Type B pancreatic cell (in vitro differentiated cells): ENCODE measurements around the gene ST6GALNAC3. TPM values are rescaled to one million over a fixed set of nuclear protein-coding genes. Genes with fewer than 3 reads are reported as not detected.
"Not testable (repeated sequence)": the region's sequence is repeated elsewhere in the genome, so short reads cannot be mapped to it uniquely, and the experiment has no call there.

Experiments used
- DNase-seq: peaks from one replicate; pipeline ENCODE4 v3.0.0; 2021; ENCODE audit warnings: mixed read lengths; ENCODE audit not compliant: unreplicated experiment; ENCODE audit errors: extremely low spot score
- H3K27ac Mint-ChIP-seq: 2 replicates; pipeline ENCODE4 v1.8.0; 2021; ENCODE audit warnings: mild to moderate bottlenecking, mixed read lengths
- H3K27me3 Mint-ChIP-seq: 2 replicates; pipeline ENCODE4 v1.8.0; 2021; ENCODE audit warnings: mixed read lengths
- H3K36me3 Mint-ChIP-seq: 2 replicates; pipeline ENCODE4 v1.8.0; 2021; ENCODE audit warnings: mixed read lengths
- H3K4me1 Mint-ChIP-seq: one replicate; pipeline ENCODE4 v1.8.0; 2021; ENCODE audit warnings: mixed read lengths; ENCODE audit not compliant: unreplicated experiment
- H3K4me3 Mint-ChIP-seq: 2 replicates; pipeline ENCODE4 v1.8.0; 2021; ENCODE audit warnings: mild to moderate bottlenecking, mixed read lengths
- H3K9me3 Mint-ChIP-seq: 2 replicates; pipeline ENCODE4 v1.8.0; 2021; ENCODE audit warnings: mixed read lengths
- CTCF ChIP-seq: fragments of 200-600 bp; sonication (generic); conservative IDR thresholded peaks from 2 replicates; pipeline ENCODE4 v1.5.0; 2021; ENCODE audit warnings: antibody characterized with exemption, mild to moderate bottlenecking
- total RNA-seq: library from RNA; stranded (reverse); gene quantifications from 2 replicates; pipeline ENCODE4 v1.2.1, GENCODE V29; 2021; ENCODE audit warnings: low replicate concordance

ST6GALNAC3 gene
- total RNA-seq, 1 donor from 2014 or later: 24.7 TPM

DNA sequence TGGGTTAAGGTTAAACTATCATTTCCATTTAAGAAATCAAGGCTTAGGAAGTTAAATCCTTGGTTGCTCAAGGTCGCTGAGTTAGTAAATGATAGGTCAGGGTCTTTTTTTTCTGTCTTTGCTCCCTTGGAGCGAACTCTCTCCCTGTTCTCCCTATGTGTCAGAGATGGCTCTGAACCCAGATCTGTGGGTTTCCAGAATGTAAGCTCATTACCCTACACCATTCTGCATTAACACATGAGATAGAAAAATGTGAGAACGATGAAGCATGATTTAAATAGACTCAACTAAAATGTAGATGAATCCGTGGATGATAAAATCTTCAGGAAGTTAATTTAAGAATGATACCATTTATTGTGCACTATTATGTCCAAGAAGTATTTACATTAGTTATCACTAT is 25.0 kb upstream of the ST6GALNAC3 start:
- no peak overlapping the region for H3K27ac Mint-ChIP-seq
- no peak for DNase-seq
- no peak overlapping the region for H3K4me3 Mint-ChIP-seq
- no peaks in the 10 kb centered on the region for H3K27me3 Mint-ChIP-seq
- TF ChIP-seq CTCF: no peak
- H3K9me3 Mint-ChIP-seq: no peaks in the 10 kb centered on the region
- no peaks in the 10 kb centered on the region for H3K36me3 Mint-ChIP-seq
- peaks cover 31% of the 10 kb centered on the region for H3K4me1 Mint-ChIP-seq

DNA sequence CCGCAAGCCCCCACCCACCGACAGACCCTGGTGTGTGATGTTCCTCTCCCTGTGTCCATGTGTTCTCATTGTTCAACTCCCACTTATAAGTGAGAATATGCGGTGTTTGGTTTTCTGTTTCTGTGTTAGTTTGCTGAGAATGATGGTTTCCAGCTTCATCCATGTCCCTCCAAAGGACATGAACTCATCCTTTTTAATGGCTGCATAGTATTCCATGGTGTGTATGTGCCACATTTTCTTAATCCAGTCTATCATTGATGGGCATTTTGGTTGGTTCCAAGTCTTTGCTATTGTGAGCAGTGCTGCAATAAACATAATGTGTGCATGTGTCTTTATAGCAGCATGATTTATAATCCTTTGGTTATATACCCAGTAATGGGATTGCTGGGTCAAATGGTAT is 24.5 kb upstream of the ST6GALNAC3 start:
- DNase-seq, H3K4me3 Mint-ChIP-seq, H3K27me3 Mint-ChIP-seq, H3K36me3 Mint-ChIP-seq, H3K9me3 Mint-ChIP-seq, H3K27ac Mint-ChIP-seq: not testable (repeated sequence)
- peaks cover 34% of the 10 kb centered on the region for H3K4me1 Mint-ChIP-seq

GRCh38 chr1:76053021-76053420 is 21.5 kb upstream of the ST6GALNAC3 start:
- Mint-ChIP-seq H3K27ac (no peak overlapping the region), H3K9me3 (peaks cover 4% of the 10 kb centered on the region), H3K36me3 (no peaks in the 10 kb centered on the region), H3K27me3 (no peaks in the 10 kb centered on the region), H3K4me3 (no peak overlapping the region), H3K4me1 (peaks cover 28% of the 10 kb centered on the region)
- no peak for DNase-seq
- no peak for TF ChIP-seq CTCF

DNA sequence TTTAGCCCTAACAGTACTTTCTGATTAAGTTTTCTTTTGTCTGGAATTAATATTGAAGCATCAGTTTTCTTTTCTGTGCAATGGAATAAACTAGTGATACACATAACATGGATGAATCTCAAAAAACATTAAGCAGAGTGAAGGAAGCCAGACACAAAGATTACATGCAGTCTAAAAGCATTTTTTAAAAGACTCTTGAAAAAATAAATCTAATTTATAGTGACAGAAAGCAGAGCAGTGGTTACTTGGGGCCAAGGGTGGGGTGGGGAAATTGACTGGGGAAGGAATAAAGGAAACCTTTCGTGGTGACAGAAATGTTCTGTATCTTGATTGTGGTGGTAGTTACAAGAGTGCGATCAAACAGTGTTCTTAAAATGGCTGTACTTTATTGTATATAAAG is 20.2 kb upstream of the ST6GALNAC3 start:
- DNase-seq: no peak
- Mint-ChIP-seq H3K27me3 (no peaks in the 10 kb centered on the region), H3K27ac (no peak overlapping the region), H3K4me3 (no peak overlapping the region), H3K4me1 (peaks cover 30% of the 10 kb centered on the region), H3K9me3 (peaks cover 4% of the 10 kb centered on the region), H3K36me3 (no peaks in the 10 kb centered on the region)
- no peak for TF ChIP-seq CTCF

GRCh38 chr1:76055987-76056386 is 18.6 kb upstream of the ST6GALNAC3 start:
- no peak for TF ChIP-seq CTCF

DNA sequence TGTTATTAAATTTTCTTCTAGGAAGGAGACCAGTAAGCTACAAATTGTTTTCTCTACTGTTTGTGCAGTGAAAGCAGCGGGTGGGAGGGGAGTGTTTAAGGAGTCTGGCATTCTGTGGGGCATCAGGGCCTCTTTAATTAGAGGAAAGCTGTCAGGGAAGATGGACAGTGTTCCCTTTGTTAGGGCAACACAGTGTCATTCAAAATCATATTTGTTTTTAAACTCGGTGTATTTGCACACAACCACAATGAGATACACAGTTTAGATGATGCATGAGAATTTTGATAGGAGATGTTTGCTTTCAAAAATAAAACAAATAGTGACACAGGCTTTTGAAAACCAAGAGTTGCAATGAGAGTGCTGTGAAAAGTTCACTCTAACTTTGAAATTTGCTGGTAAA is 15.1 kb upstream of the ST6GALNAC3 start:
- no peak for DNase-seq
- Mint-ChIP-seq H3K4me1 (peaks cover 16% of the 10 kb centered on the region), H3K4me3 (no peak overlapping the region), H3K36me3 (no peaks in the 10 kb centered on the region), H3K27ac (no peak overlapping the region), H3K27me3 (no peaks in the 10 kb centered on the region), H3K9me3 (peaks cover 4% of the 10 kb centered on the region)
- no peak for TF ChIP-seq CTCF

More at GRCh38 chr1:76055987-76056386, 18.6 kb upstream of the ST6GALNAC3 start:
- H3K27me3 Mint-ChIP-seq: no peaks in the 10 kb centered on the region
- H3K4me3 Mint-ChIP-seq: no peak overlapping the region
- no peak for DNase-seq
- H3K36me3 Mint-ChIP-seq: no peaks in the 10 kb centered on the region
- H3K27ac Mint-ChIP-seq: no peak overlapping the region
- H3K9me3 Mint-ChIP-seq: peaks cover 4% of the 10 kb centered on the region
- peaks cover 33% of the 10 kb centered on the region for H3K4me1 Mint-ChIP-seq
